CD4-positive, alpha-beta memory T cell (primary cell): ENCODE results near the gene ZDHHC14. TPM values are rescaled to one million over a fixed set of nuclear protein-coding genes. Genes with fewer than 3 reads are reported as not detected.
A peak's percentile ranks its signal among the peaks of the same experiment; 100 is the strongest.

Source experiments
- CTCF ChIA-PET: fragments of 350-600 bp; sonication (Branson Sonifier 250); formaldehyde crosslinking; loops from one replicate; lab custom pipeline; 2021; ENCODE audit warnings: inconsistent platforms; ENCODE audit not compliant: partially characterized antibody; lab: Charles Lee
- POLR2A ChIA-PET: fragments of 350-600 bp; sonication (Branson Sonifier 250); formaldehyde crosslinking; loops from one replicate; lab custom pipeline; 2021; ENCODE audit not compliant: partially characterized antibody; lab: Charles Lee
- DNase-seq, 5 donors: peaks; one replicate each; pipeline versions ENCODE4 v3.0.0 to v3.0.0-alpha.2; 2020 to 2022; ENCODE audit warnings: mixed read lengths in 1 of 5
- H3K27ac ChIP-seq: one replicate; pipeline ENCODE4 v1.7.0; 2013; ENCODE audit warnings: low read depth, low read length
- H3K27me3 ChIP-seq: 2 replicates; pipeline ENCODE4 v1.7.0; 2013; ENCODE audit warnings: mild to moderate bottlenecking, low read length, moderate library complexity; ENCODE audit not compliant: insufficient read depth
- H3K36me3 ChIP-seq: 2 replicates; pipeline ENCODE4 v1.7.0; 2013; ENCODE audit warnings: mild to moderate bottlenecking, low read length, moderate library complexity; ENCODE audit not compliant: insufficient read depth
- H3K4me1 ChIP-seq: 2 replicates; pipeline ENCODE4 v1.7.0; 2013; ENCODE audit warnings: mild to moderate bottlenecking, low read length, moderate library complexity; ENCODE audit not compliant: insufficient read depth
- H3K4me3 ChIP-seq, 2 donors: one replicate each; pipeline ENCODE4 v1.7.0; 2013; ENCODE audit warnings: low read length in 2 of 2, mild to moderate bottlenecking in 1 of 2
- H3K9me3 ChIP-seq, 2 donors: one replicate each; pipeline ENCODE4 v1.7.0; 2013; ENCODE audit warnings: low read length in 2 of 2, control low read depth in 1 of 2; ENCODE audit not compliant: control insufficient read depth in 1 of 2
- H3K27ac Mint-ChIP-seq, 7 donors: one replicate each; pipeline ENCODE4 v1.8.0; 2020 to 2021; ENCODE audit warnings: mixed read lengths in 7 of 7, mild to moderate bottlenecking in 6 of 7, inconsistent platforms in 3 of 7, moderate library complexity in 3 of 7
- H3K27me3 Mint-ChIP-seq, 2 donors: one replicate each; pipeline ENCODE4 v1.8.0; 2020 to 2021; ENCODE audit warnings: mixed read lengths in 2 of 2
- H3K36me3 Mint-ChIP-seq, 2 donors: one replicate each; pipeline ENCODE4 v1.8.0; 2020 to 2021; ENCODE audit warnings: mixed read lengths in 2 of 2, inconsistent platforms in 1 of 2, mild to moderate bottlenecking in 1 of 2
- H3K4me1 Mint-ChIP-seq, 4 donors: one replicate each; pipeline ENCODE4 v1.8.0; 2020 to 2021; ENCODE audit warnings: mixed read lengths in 4 of 4, mild to moderate bottlenecking in 1 of 4
- H3K4me3 Mint-ChIP-seq, 8 donors: one replicate each; pipeline ENCODE4 v1.8.0; 2020 to 2021; ENCODE audit warnings: mixed read lengths in 8 of 8, mild to moderate bottlenecking in 7 of 8, moderate library complexity in 6 of 8, inconsistent platforms in 3 of 8
- H3K9me3 Mint-ChIP-seq, 8 donors: one replicate each; pipeline ENCODE4 v1.8.0; 2020 to 2021; ENCODE audit warnings: mixed read lengths in 8 of 8, mild to moderate bottlenecking in 5 of 8, inconsistent platforms in 3 of 8, moderate library complexity in 1 of 8
- intact Hi-C: fragments of 100-400 bp; cut with micrococcal nuclease; formaldehyde crosslinking; loops from one replicate; pipeline ENCODE4 v1.15.1; 2023
- polyA plus RNA-seq, 2 donors: library from polyadenylated mRNA; unstranded; fragments of 300-500 nt; fragmentation: Illumina TruSeq; gene quantifications; one replicate each; pipeline ENCODE4 v1.2.3, GENCODE V29; 2021
- total RNA-seq, 2 experiments: library from RNA; stranded (reverse); gene quantifications; one replicate each; pipeline ENCODE4 v1.2.3, GENCODE V29; 2021

Gene ZDHHC14
- total and polyA plus RNA-seq, 4 experiments from 2014 or later, result 1.5 to 1.9 (median 1.7) TPM

- Mint-ChIP-seq H3K4me1 (peaks cover 9 to 27% (median 17%) of the 10 kb centered on the region in 4 donors), H3K27ac (no peak overlapping the region), H3K36me3 (no peaks in the 10 kb centered on the region), H3K9me3 (no peaks in the 10 kb centered on the region), H3K27me3 (no peaks in the 10 kb centered on the region), H3K4me3 (peak overlapping the region in 1 of 8 donors; percentile 62)
- Histone ChIP-seq H3K36me3 (no peaks in the 10 kb centered on the region), H3K27me3 (no peaks in the 10 kb centered on the region), H3K27ac (no peak overlapping the region), H3K4me1 (peaks cover 19% of the 10 kb centered on the region), H3K4me3 (no peak overlapping the region), H3K9me3 (no peaks in the 10 kb centered on the region)
- no peak for DNase-seq
- POLR2A ChIA-PET, result no interaction called here
- CTCF ChIA-PET, result no interaction called here
- intact Hi-C loops, result no loop called here
These were observed 171.2 kb downstream of the ZDHHC14 start for GRCh38 chr6:157552081-157552747.

- Mint-ChIP-seq H3K4me3 (no peak overlapping the region), H3K36me3 (no peaks in the 10 kb centered on the region), H3K4me1 (peaks cover 9 to 27% (median 18%) of the 10 kb centered on the region in 4 donors), H3K27ac (peak overlapping the region in 1 of 7 donors; percentile 39), H3K27me3 (no peaks in the 10 kb centered on the region), H3K9me3 (no peaks in the 10 kb centered on the region)
- no peaks in the 10 kb centered on the region for H3K27me3 ChIP-seq
- no peak overlapping the region for H3K27ac ChIP-seq
- intact Hi-C loops, result no loop called here
- H3K36me3 ChIP-seq, result no peaks in the 10 kb centered on the region
- no peak overlapping the region for H3K4me3 ChIP-seq
- H3K9me3 ChIP-seq, result no peaks in the 10 kb centered on the region
- ChIA-PET POLR2A (no interaction called here), CTCF (no interaction called here)
- H3K4me1 ChIP-seq, result peaks cover 22% of the 10 kb centered on the region
- no peak for DNase-seq
These were observed 172.0 kb downstream of the ZDHHC14 start for GRCh38 chr6:157552820-157553485.

- Histone ChIP-seq H3K4me3 (no peak overlapping the region), H3K4me1 (peaks cover 20% of the 10 kb centered on the region), H3K9me3 (no peaks in the 10 kb centered on the region), H3K27me3 (no peaks in the 10 kb centered on the region), H3K27ac (no peak overlapping the region), H3K36me3 (no peaks in the 10 kb centered on the region)
- ChIA-PET POLR2A (no interaction called here), CTCF (interaction anchor here (1.0 kb wide), 1 partner anchor 222 kb away, joined by 3 read pairs; no protein-coding TSS in a partner anchor)
- H3K27me3 Mint-ChIP-seq, result no peaks in the 10 kb centered on the region
- no peak for DNase-seq
- no peak overlapping the region for H3K4me3 Mint-ChIP-seq
- no peak overlapping the region for H3K27ac Mint-ChIP-seq
- H3K9me3 Mint-ChIP-seq, result no peaks in the 10 kb centered on the region
- peaks cover 9 to 16% (median 12%) of the 10 kb centered on the region in 4 donors for H3K4me1 Mint-ChIP-seq
- intact Hi-C loops, result no loop called here
- H3K36me3 Mint-ChIP-seq, result no peaks in the 10 kb centered on the region
These were observed 173.8 kb downstream of the ZDHHC14 start for GRCh38 chr6:157554747-157555146.

GRCh38 chr6:157555455-157556143, 174.6 kb downstream of the ZDHHC14 start:
- CTCF ChIA-PET, result interaction anchor here (1.0 kb wide), 1 partner anchor 223 kb away, joined by 3 read pairs; no protein-coding TSS in a partner anchor
- Mint-ChIP-seq H3K27ac (peak overlapping the region in 1 of 7 donors; percentile 24), H3K36me3 (no peaks in the 10 kb centered on the region)

GRCh38 chr6:157556144-157556645, 175.2 kb downstream of the ZDHHC14 start:
- peaks cover 0 to 8% (median 3%) of the 10 kb centered on the region in 4 donors for H3K4me1 Mint-ChIP-seq
- H3K36me3 ChIP-seq, result no peaks in the 10 kb centered on the region
- H3K27ac ChIP-seq, result no peak overlapping the region
- intact Hi-C loops, result no loop called here
- no peaks in the 10 kb centered on the region for H3K9me3 ChIP-seq
- no peaks in the 10 kb centered on the region for H3K27me3 ChIP-seq
- H3K27ac Mint-ChIP-seq, result no peak overlapping the region
- no peaks in the 10 kb centered on the region for H3K36me3 Mint-ChIP-seq
- peaks cover 5% of the 10 kb centered on the region for H3K4me1 ChIP-seq
- H3K27me3 Mint-ChIP-seq, result no peaks in the 10 kb centered on the region
- H3K9me3 Mint-ChIP-seq, result no peaks in the 10 kb centered on the region
- ChIA-PET POLR2A (no interaction called here), CTCF (no interaction called here)
- no peak overlapping the region for H3K4me3 ChIP-seq
- no peak for DNase-seq
- H3K4me3 Mint-ChIP-seq, result no peak overlapping the region

More at GRCh38 chr6:157555455-157556143, 174.6 kb downstream of the ZDHHC14 start:
- intact Hi-C loops, result no loop called here
- Histone ChIP-seq H3K27ac (no peak overlapping the region), H3K9me3 (no peaks in the 10 kb centered on the region), H3K27me3 (no peaks in the 10 kb centered on the region), H3K4me3 (no peak overlapping the region), H3K36me3 (no peaks in the 10 kb centered on the region), H3K4me1 (peaks cover 11% of the 10 kb centered on the region)
- Mint-ChIP-seq H3K4me1 (peaks cover 3 to 7% (median 4%) of the 10 kb centered on the region in 4 donors), H3K27me3 (no peaks in the 10 kb centered on the region), H3K4me3 (no peak overlapping the region), H3K9me3 (no peaks in the 10 kb centered on the region)
- POLR2A ChIA-PET, result no interaction called here
- no peak for DNase-seq

- no peak overlapping the region for H3K27ac Mint-ChIP-seq
- CTCF ChIA-PET, result interaction anchor here (0.8 kb wide), 1 partner anchor 242 kb away, joined by 3 read pairs; no protein-coding TSS in a partner anchor
- Histone ChIP-seq H3K27ac (no peak overlapping the region), H3K9me3 (no peaks in the 10 kb centered on the region), H3K4me1 (peaks cover 8% of the 10 kb centered on the region), H3K4me3 (no peak overlapping the region), H3K36me3 (no peaks in the 10 kb centered on the region), H3K27me3 (no peaks in the 10 kb centered on the region)
- H3K27me3 Mint-ChIP-seq, result no peaks in the 10 kb centered on the region
- no peaks in the 10 kb centered on the region for H3K36me3 Mint-ChIP-seq
- H3K4me1 Mint-ChIP-seq, result peaks cover 4 to 14% (median 7%) of the 10 kb centered on the region in 4 donors
- no peaks in the 10 kb centered on the region for H3K9me3 Mint-ChIP-seq
- intact Hi-C loops, result no loop called here
- POLR2A ChIA-PET, result no interaction called here
- DNase-seq, result no peak
- H3K4me3 Mint-ChIP-seq, result no peak overlapping the region
These were observed 175.9 kb downstream of the ZDHHC14 start for GRCh38 chr6:157556671-157557430.
